ENCODE results near the gene KCNJ12. TPM values are rescaled to one million over a fixed set of nuclear protein-coding genes. Genes with fewer than 3 reads are reported as not detected.
"Not testable (repeated sequence)": the region's sequence is repeated elsewhere in the genome, so short reads cannot be mapped to it uniquely, and the experiment has no call there.

KCNJ12 gene
- total RNA-seq, 1 experiment from 2014 or later = 0.40 TPM

DNA sequence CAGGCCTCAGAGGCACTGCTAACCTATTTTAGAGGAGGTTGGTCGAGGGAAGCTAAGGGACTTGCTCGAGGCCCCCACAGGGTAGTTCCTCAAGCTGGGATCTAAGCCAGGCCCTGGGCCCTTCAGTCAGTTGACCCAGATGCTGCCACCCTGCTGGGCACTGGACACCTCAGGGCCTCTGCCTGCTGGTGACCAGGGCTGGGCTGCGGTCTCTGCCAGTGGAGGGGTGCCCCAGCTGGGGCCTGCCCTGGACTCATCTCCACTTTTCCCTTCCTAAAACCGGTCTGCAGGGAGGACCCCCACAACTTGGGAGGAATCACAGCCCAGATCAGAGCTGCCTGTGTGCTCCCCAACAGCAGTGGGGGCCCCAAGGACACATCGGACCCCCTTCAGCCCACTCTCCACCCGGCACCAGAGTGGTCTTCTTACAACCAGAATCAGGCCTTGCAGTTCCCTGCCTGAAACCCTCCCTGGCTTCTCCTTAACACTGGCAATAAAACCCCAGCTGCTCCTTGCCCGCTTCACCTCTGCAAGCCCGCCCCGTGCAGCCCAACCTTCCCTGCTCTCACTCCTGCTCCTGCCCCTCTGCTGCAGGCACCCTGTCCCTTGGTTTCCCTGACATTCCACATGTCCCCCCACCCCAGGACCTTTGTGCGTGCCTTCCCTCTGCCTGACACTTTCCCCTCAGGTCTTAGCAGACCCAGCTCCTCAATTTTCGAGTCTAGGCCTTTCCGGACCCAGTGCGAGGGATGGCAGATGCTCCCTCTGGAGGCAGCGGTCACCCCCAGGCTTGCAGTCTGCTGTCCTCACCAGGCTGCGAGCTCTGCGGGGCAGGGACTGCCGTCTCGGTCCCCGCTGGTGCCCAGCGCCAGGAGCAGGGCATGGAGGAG, 45.5 kb downstream of the KCNJ12 start:
- H3K9me3 ChIP-seq (replicated peaks); H3K36me3 ChIP-seq; DNase-seq; H3K4me3 ChIP-seq; H3K27ac ChIP-seq; H3K4me1 ChIP-seq: not testable (repeated sequence)
- peaks cover 27% of the 10 kb centered on the region for H3K27me3 ChIP-seq

DNA sequence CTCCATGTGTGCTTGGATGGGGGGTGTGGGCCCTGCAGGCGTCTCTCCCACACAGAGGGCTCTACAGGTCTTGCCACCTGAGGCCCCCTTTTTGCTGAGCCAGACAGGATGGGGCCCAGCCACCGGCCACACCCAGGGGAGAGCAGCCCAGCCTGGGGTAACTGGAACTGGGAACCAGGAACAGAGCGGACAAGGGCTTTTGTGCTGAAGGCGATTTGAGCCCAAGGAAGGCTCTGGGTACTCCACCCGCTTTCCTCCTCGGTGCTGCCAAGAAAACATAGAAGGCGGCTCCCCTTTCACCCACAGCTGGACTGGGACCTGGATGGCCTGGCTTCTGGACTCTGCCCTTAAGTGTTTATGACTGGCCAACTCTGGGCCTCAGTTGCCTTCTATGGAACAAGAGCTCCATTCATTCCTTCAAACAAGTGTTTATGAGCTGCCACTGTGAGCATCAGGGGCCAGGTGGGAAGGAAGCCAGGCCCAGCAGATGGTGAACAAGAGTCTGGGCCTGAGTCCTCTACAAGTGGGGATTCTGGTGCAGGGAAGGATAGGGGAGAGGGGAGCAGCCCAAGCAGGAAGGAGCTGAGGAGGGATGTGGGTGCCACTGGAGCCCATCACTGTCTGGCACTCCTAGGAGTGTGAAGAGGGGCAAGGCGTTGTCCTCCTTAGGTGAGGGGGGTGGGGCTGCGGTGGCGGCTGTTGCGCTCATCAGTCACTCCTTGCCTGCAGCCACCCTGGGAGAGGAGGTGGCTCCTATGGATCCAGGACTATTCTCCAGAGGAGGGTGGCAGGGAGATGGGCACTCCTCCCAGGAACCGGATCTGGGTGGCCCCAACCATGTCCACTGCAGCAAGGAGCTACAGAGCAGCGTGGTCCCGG, 46.4 kb downstream of the KCNJ12 start:
- not testable (repeated sequence) for H3K4me1 ChIP-seq; H3K9me3 ChIP-seq (replicated peaks); DNase-seq

DNA sequence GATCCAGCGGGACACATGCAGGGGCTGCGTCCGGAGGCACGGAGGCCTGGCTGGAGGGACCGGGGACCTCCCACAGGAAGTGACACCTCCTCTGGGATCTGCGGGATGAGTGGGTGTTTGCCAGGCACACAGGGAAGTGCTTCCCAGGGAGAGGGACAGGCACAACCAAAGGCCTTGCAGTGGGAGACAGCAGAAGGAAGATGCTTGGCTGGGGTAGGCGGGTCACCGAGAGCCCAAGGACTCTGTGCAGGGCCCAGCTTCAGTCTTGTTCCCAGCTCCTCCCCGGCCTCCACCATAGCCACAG, 47.0 kb downstream of the KCNJ12 start:
- peaks cover 19% of the 10 kb centered on the region for H3K27me3 ChIP-seq
- H3K4me1 ChIP-seq; H3K36me3 ChIP-seq; H3K27ac ChIP-seq; DNase-seq; H3K4me3 ChIP-seq; H3K9me3 ChIP-seq (replicated peaks): not testable (repeated sequence)

More for the DNA sequence above, 46.4 kb downstream of the KCNJ12 start:
- not testable (repeated sequence) for H3K4me3 ChIP-seq, H3K36me3 ChIP-seq, H3K27ac ChIP-seq
- peaks cover 24% of the 10 kb centered on the region for H3K27me3 ChIP-seq

DNA sequence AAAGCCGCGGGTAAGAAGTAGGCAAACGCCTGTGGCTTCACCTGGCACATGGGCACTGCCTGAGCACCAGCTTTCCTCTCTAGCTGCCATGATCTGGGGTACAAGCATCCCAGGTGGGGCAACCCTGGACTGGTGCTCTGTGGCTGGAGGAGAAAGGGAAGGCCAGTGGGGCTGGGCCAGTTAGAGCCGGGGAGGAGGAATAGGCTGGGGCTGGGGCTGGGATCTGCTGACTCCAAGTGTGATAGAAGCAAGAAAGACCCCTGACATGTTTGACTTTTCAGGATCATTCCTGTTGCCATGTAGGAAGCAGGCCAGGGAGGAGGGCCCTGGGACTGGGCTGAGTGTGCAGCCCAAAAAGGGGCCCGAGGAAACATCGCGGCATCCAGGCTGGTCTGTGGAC, 48.5 kb downstream of the KCNJ12 start:
- H3K4me3 ChIP-seq; DNase-seq; H3K9me3 ChIP-seq (replicated peaks); H3K4me1 ChIP-seq; H3K36me3 ChIP-seq; H3K27ac ChIP-seq; H3K27me3 ChIP-seq: not testable (repeated sequence)

DNA sequence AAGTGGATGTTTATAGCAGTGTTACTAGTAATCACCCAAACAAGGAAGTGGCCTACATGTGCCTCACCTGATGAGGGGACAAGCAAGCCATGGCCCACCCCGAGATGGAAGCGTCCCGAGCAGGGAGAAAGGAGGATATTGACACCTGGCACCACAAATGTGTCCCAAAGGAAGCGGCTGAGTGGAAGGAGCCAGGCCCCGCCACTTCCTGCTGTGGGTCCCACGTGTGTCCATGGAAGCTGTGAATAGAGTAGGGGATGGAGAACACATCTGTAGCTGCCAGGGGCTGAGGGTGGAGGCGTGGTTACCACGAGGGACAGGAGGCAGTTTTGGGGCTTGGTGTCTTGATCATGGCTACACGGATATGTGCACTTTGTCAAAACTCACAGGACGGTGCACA, 49.2 kb downstream of the KCNJ12 start:
- H3K9me3 ChIP-seq (replicated peaks) = no peaks in the 10 kb centered on the region
- H3K27me3 ChIP-seq = peaks cover 8% of the 10 kb centered on the region
- no peak overlapping the region for H3K27ac ChIP-seq

DNA sequence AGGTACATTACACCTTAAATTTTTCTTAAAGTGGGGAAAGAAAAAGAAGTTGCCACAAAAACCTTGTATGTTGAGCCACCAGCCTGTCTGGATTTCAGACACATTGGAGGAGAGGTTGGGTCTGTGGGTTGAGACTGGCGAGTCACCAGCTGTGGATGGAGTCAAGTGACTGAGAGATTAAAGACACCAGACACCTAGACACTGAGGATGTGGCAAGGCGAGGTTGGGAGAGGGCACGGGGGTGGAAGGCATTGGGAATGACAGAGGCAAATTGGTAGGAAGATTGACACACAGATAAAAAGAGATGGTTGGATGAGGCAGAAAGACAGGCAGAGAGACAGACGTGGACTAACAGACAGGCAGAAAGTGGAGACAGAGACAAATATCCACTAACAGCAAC, 49.6 kb downstream of the KCNJ12 start:
- H3K4me1 ChIP-seq = 0 out of 2 replicates have a peak, but pooled peaks cover 2% of the 10 kb centered on the region
- peaks cover 8% of the 10 kb centered on the region for H3K27me3 ChIP-seq
- H3K27ac ChIP-seq = no peak overlapping the region
- no peaks in the 10 kb centered on the region for H3K36me3 ChIP-seq
- no peaks in the 10 kb centered on the region for H3K9me3 ChIP-seq (replicated peaks)
- no peak for DNase-seq
- no peak overlapping the region for H3K4me3 ChIP-seq

More for the DNA sequence above, 49.2 kb downstream of the KCNJ12 start:
- Histone ChIP-seq H3K4me3 (no peak overlapping the region), H3K4me1 (0 out of 2 replicates have a peak, but pooled peaks cover 2% of the 10 kb centered on the region), H3K36me3 (no peaks in the 10 kb centered on the region)
- DNase-seq = no peak

DNA sequence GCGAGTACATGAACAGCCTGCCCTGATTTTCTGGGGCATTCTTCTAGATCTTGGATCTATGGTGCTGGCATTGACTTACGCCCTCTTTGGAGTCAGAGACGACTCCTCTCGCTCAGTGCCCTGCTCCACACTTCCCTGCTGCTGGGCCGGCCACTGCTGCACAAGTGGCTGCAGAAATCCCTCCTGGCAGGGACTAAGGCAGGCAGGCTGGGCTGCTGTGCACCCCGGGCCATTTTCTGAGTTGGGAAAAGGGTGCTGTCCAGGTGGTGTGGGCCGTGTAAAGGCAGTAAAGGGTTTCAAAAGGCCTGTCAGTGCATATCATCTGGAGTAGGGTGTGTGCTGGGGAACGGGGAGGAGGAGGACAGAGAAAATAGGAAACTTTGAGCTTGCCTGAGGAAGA, 50.1 kb downstream of the KCNJ12 start:
- DNase-seq; H3K27me3 ChIP-seq; H3K4me1 ChIP-seq; H3K27ac ChIP-seq; H3K4me3 ChIP-seq; H3K36me3 ChIP-seq; H3K9me3 ChIP-seq (replicated peaks): not testable (repeated sequence)

DNA sequence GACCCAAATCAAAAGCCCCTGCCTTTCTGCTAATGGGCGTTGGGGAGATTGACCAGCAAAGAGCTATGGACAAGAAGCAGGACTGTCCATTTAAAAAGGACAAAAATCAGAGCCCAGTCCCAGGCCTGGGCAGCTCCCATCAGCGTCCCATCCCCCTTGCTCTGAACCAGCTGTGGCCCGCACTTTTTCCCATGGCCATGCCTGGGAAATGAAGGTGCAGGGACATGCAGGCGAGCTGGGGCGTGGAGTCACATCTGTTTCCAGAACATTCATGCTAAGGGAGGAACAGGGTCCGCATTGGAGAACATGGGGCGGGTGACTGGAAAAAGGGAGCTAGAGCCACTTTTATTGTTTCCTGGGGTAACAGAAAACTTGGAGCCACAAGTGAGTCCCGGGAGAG, 50.7 kb downstream of the KCNJ12 start:
- not testable (repeated sequence) for H3K4me3 ChIP-seq; H3K9me3 ChIP-seq (replicated peaks); H3K27ac ChIP-seq; H3K36me3 ChIP-seq; H3K4me1 ChIP-seq; DNase-seq; H3K27me3 ChIP-seq

DNA sequence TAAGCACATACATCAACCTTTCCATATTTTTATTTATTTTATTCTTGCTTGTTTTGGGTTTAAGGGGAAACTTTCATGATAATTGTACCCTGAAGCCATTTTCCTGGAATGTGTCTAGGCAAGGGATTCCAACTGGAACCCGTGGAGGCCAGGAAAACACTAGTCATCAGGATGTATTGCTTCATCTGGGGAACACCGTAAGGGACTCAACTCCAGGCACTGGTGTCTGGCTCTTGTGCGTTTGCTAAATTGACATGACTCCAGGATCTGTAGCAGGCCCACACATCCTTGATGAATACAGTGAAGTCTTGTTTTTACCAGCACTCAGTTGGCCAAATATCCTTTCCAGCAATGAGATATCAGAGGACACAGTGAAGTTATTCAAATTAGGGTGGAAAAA, 51.6 kb downstream of the KCNJ12 start:
- not testable (repeated sequence) for H3K4me1 ChIP-seq; H3K9me3 ChIP-seq (replicated peaks); H3K36me3 ChIP-seq; H3K4me3 ChIP-seq; H3K27ac ChIP-seq; DNase-seq; H3K27me3 ChIP-seq

DNA sequence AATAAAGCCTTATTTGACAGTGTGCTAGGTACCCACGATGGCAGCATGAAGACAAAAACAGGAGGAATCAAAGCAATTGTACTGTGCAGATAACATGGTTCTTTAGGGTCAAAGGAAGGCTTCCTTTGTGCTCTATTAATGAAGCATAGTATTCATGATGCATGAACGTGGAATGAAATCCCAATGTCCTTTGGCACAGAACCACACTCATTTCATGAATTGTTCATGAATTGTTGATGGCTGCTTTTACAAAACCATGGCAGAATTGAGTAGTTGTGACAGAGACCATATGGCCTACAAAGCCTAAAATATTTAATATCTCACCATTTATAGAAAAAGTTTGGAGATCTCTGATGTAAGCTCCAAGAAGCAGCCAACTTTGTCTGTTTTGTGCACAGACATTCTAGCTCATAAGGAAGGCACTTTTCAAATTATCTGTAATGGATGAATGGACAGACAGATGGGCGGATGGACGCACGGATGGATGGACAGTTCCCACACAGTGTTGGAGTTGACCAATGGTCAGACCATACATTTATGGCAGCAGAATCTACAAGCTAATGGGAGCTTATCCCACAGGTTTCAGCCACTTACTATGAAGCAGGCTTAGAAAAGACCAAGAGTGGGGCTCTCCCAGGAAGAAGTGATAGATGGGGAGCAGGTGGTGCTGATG, 52.7 kb downstream of the KCNJ12 start:
- H3K27me3 ChIP-seq; H3K4me3 ChIP-seq; DNase-seq; H3K27ac ChIP-seq; H3K36me3 ChIP-seq; H3K4me1 ChIP-seq; H3K9me3 ChIP-seq (replicated peaks): not testable (repeated sequence)

DNA sequence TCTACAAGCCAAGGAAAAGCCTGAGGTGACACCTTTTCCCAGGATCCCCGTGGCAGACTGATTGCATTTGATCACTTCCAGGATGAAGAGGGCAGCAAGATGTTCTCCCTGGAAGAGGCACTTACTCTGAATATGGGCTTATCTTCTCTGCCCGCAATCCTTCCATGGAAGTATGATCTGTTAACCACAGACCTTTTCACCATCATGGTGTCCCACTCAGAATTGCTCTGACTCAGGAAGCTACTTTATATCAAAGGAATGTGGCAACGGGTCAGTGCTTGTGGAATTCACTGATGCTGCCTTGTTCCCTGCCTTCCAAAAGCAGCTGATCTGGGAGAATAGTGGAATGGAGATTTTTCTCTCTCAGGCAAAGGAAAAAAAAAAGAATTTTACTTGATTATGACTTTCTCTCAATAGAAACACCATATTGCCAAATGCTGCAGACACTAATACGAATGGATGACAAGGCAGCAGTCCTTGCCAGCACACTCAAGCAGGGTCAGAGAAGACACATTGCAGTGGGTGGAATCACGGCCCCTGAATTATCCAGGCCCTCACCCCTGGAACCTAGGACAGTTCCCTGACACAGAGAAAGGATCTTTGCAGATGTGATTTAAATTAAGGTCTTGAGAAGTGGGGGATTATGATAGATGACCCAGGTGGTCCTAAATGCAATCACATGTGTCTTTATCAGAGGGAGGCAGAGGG, 53.9 kb downstream of the KCNJ12 start:
- H3K4me3 ChIP-seq; H3K27ac ChIP-seq; H3K36me3 ChIP-seq; DNase-seq; H3K27me3 ChIP-seq; H3K9me3 ChIP-seq (replicated peaks); H3K4me1 ChIP-seq: not testable (repeated sequence)

DNA sequence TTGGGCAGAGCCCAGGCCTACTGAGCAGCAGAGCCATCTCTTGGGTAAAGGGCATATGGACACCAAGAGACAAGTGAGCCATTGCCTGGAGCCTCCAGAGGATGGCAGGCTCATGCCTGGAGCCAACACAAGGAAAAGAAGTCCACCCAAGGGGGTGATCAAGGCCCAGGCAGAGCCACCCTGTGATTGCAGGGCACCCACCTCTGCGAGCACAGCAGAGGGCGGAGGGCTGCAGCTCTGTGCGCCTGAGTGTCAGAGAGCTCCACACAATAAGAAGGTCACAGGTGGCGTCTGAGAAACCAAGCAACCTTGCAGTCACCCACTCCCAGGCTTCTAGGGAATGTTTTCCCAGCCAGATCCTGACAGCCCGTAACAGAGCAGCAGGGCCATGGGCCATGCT, 57.8 kb downstream of the KCNJ12 start:
- H3K4me3 ChIP-seq; H3K9me3 ChIP-seq (replicated peaks); H3K36me3 ChIP-seq; H3K4me1 ChIP-seq; H3K27ac ChIP-seq; H3K27me3 ChIP-seq; DNase-seq: not testable (repeated sequence)

DNA sequence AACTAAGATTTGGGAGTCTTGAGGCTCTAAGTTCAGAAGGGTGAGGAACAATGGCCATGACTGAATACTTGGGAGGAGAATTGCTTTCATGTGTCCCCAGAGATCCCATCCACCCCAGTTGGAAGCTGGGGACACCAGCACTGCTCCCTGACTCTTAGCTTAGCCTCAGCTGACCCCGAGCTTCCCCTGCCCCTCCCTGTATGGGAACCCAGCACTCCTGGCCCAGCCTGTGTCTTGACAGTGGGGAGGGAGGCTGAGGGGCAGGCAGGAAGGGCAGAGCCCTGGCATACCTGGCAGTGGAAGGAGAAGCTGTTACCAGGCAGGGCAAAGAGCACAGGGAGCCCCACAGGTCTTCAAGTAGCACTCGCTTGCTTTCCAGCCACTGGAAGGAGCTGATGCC, 58.8 kb downstream of the KCNJ12 start:
- H3K4me1 ChIP-seq; H3K4me3 ChIP-seq; H3K27ac ChIP-seq; H3K9me3 ChIP-seq (replicated peaks); H3K27me3 ChIP-seq; H3K36me3 ChIP-seq; DNase-seq: not testable (repeated sequence)

DNA sequence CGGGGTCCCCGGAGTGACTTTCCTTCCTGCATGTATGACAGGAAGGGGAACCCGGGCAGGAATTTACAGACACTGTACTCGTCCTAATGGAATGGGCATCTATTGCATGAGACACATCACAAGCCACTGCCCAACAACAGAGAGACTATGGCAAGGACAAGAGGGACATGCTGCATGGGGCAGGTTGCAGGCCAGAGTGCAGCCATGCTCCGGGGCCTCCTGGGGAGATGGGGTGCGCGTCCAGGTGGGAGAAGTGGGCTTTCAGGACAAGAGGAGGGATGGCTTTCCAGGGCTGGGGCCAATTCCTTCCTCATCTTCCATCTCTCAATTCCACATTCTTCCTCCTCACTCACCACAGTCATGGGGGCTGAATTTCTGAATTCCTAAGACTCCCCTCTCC, 60.3 kb downstream of the KCNJ12 start:
- not testable (repeated sequence) for H3K4me3 ChIP-seq, DNase-seq, H3K27me3 ChIP-seq

More for the DNA sequence above, 60.3 kb downstream of the KCNJ12 start:
- not testable (repeated sequence) for H3K36me3 ChIP-seq; H3K27ac ChIP-seq; H3K9me3 ChIP-seq (replicated peaks); H3K4me1 ChIP-seq
